ENCODE data around the gene S100A8.

- TF ChIP-seq EZH2 (IDR thresholded peaks at IDR 0.05) (no peak), POLR2A (IDR thresholded peaks at IDR 0.05; ENCODE audit: borderline replicate concordance, extremely low read depth, insufficient read depth, insufficient read length) (no peak), FOSL1 (IDR thresholded peaks at IDR 0.05; ENCODE audit: low read depth) (no peak), CTCF (IDR thresholded peaks at IDR 0.05 in 2 of 3, conservative IDR thresholded peaks at IDR 0.05 in 1 of 3; ENCODE audit: borderline replicate concordance in 1 of 3, insufficient read depth in 1 of 3, low read depth in 2 of 3, low read length in 2 of 3) (no peak), MAX (IDR thresholded peaks at IDR 0.05) (no peak), RAD21 (IDR thresholded peaks at IDR 0.05; ENCODE audit: low read depth) (no peak), YY1 (IDR thresholded peaks at IDR 0.05; ENCODE audit: extremely low read depth, insufficient replicate concordance, low read depth, low read length) (no peak), CBX3 (IDR thresholded peaks at IDR 0.05; ENCODE audit: low read depth) (no peak), SP1 (IDR thresholded peaks at IDR 0.05; ENCODE audit: low read depth) (no peak), REST (IDR thresholded peaks at IDR 0.05; ENCODE audit: low read depth) (no peak), JUND (IDR thresholded peaks at IDR 0.05) (no peak), SRF (IDR thresholded peaks at IDR 0.05; ENCODE audit: low read depth) (no peak), POLR2AphosphoS5 (IDR thresholded peaks at IDR 0.05; ENCODE audit: low read depth, low read length) (no peak)
These were observed 26.7 kb downstream of the S100A8 start for GRCh38 chr1:153364156-153364555.

Measured in HCT116 (cell line).